Astrocyte (in vitro differentiated cells and primary cell): ENCODE measurements around the gene ATG4C. TPM values are rescaled to one million over a fixed set of nuclear protein-coding genes. Genes with fewer than 3 reads are reported as not detected.

Source experiments
- DNase-seq: peaks from one replicate; pipeline ENCODE4 v3.0.0-alpha.2; 2010; ENCODE audit warnings: low read depth
- FAIRE-seq: peaks from 2 replicates; lab custom pipeline; 2011; peaks lifted over from hg19 to GRCh38; lab: Jason Lieb, UNC
- H2AFZ ChIP-seq: 2 replicates; pipeline ENCODE4 v1.6.0; 2012; ENCODE audit warnings: low read depth, low read length, inconsistent platforms
- H3K27ac ChIP-seq: 2 replicates; pipeline ENCODE4 v1.5.1; 2011; ENCODE audit warnings: low read depth, low read length, inconsistent platforms
- H3K27me3 ChIP-seq: 2 replicates; pipeline ENCODE4 v1.6.0; 2011; ENCODE audit warnings: low read length, inconsistent platforms; ENCODE audit not compliant: insufficient read depth
- H3K36me3 ChIP-seq: 2 replicates; pipeline ENCODE4 v1.5.1; 2011; ENCODE audit warnings: low read length, inconsistent platforms; ENCODE audit not compliant: insufficient read depth
- H3K4me1 ChIP-seq: 2 replicates; pipeline ENCODE4 v1.5.1; 2011; ENCODE audit warnings: low read length, inconsistent platforms; ENCODE audit not compliant: insufficient read depth
- H3K4me2 ChIP-seq: 2 replicates; pipeline ENCODE4 v1.6.0; 2012; ENCODE audit warnings: low read length, inconsistent platforms
- H3K4me3 ChIP-seq: 2 replicates; pipeline ENCODE4 v1.5.1; 2011; ENCODE audit warnings: low read depth, mild to moderate bottlenecking, low read length, inconsistent platforms; ENCODE audit not compliant: insufficient read depth
- H3K79me2 ChIP-seq: 2 replicates; pipeline ENCODE4 v1.6.0; 2012; ENCODE audit warnings: mild to moderate bottlenecking, low read length, inconsistent platforms; ENCODE audit not compliant: insufficient read depth
- H3K9ac ChIP-seq: 2 replicates; pipeline ENCODE4 v1.6.0; 2012; ENCODE audit warnings: mild to moderate bottlenecking, low read length, inconsistent platforms
- H3K9me3 ChIP-seq: 2 replicates; pipeline ENCODE4 v1.5.1; 2012; ENCODE audit warnings: low read depth, mild to moderate bottlenecking, low read length, inconsistent platforms; ENCODE audit not compliant: insufficient read depth
- H4K20me1 ChIP-seq: 2 replicates; pipeline ENCODE4 v1.6.0; 2012; ENCODE audit warnings: low read length, inconsistent platforms; ENCODE audit not compliant: insufficient read depth
- H3K27ac Mint-ChIP-seq: one replicate; pipeline ENCODE4 v1.8.0; 2021; ENCODE audit warnings: mild to moderate bottlenecking, mixed read lengths; ENCODE audit not compliant: unreplicated experiment
- H3K27me3 Mint-ChIP-seq: one replicate; pipeline ENCODE4 v1.8.0; 2021; ENCODE audit warnings: low read depth, mixed read lengths; ENCODE audit not compliant: unreplicated experiment
- H3K36me3 Mint-ChIP-seq: one replicate; pipeline ENCODE4 v1.8.0; 2021; ENCODE audit warnings: low read depth, mixed read lengths; ENCODE audit not compliant: unreplicated experiment
- H3K4me1 Mint-ChIP-seq: one replicate; pipeline ENCODE4 v1.8.0; 2021; ENCODE audit warnings: low read depth, mixed read lengths; ENCODE audit not compliant: unreplicated experiment
- H3K4me3 Mint-ChIP-seq: one replicate; pipeline ENCODE4 v1.8.0; 2021; ENCODE audit warnings: mild to moderate bottlenecking, moderate library complexity, mixed read lengths; ENCODE audit not compliant: unreplicated experiment
- H3K9me3 Mint-ChIP-seq: one replicate; pipeline ENCODE4 v1.8.0; 2021; ENCODE audit warnings: mild to moderate bottlenecking, mixed read lengths; ENCODE audit not compliant: unreplicated experiment
- CTCF ChIP-seq: IDR thresholded peaks from 2 replicates; pipeline ENCODE4 v1.5.1; 2011; ENCODE audit warnings: low read depth, mild to moderate bottlenecking, inconsistent platforms, low read length, moderate library complexity; ENCODE audit not compliant: insufficient read depth
- EZH2 ChIP-seq: IDR thresholded peaks from 2 replicates; pipeline ENCODE4 v1.6.1; 2012; ENCODE audit warnings: mild to moderate bottlenecking, low read length, inconsistent platforms; ENCODE audit not compliant: insufficient read depth
- total RNA-seq: library from RNA; stranded (reverse); gene quantifications from 2 replicates; pipeline ENCODE4 v1.2.1, GENCODE V29; 2021

ATG4C gene
- total RNA-seq, 1 donor from 2014 or later, result 7.0 TPM

- H4K20me1 ChIP-seq, result no peaks in the 10 kb centered on the region
- Mint-ChIP-seq H3K27me3 (no peaks in the 10 kb centered on the region), H3K9me3 (peaks cover 5% of the 10 kb centered on the region), H3K27ac (no peak overlapping the region), H3K4me1 (peaks cover 2% of the 10 kb centered on the region), H3K36me3 (no peaks in the 10 kb centered on the region), H3K4me3 (no peak overlapping the region)
- H3K4me1 ChIP-seq, result no peaks in the 10 kb centered on the region
- H3K79me2 ChIP-seq, result no peaks in the 10 kb centered on the region
- no peaks in the 10 kb centered on the region for H3K36me3 ChIP-seq
- DNase-seq (no peak), FAIRE-seq (no peak)
- no peak overlapping the region for H3K9ac ChIP-seq
- no peaks in the 10 kb centered on the region for H3K9me3 ChIP-seq
- H3K27ac ChIP-seq, result no peak overlapping the region
- no peak overlapping the region for H3K4me2 ChIP-seq
- TF ChIP-seq EZH2 (no peak), CTCF (no peak)
- no peak overlapping the region for H3K4me3 ChIP-seq
- H3K27me3 ChIP-seq, result peaks cover 14% of the 10 kb centered on the region
- H2AFZ ChIP-seq, result no peak overlapping the region
These were observed 9.9 kb upstream of the ATG4C start for GRCh38 chr1:62774006-62774405.

- no peaks in the 10 kb centered on the region for H3K9me3 ChIP-seq
- TF ChIP-seq EZH2 (no peak), CTCF (no peak)
- no peaks in the 10 kb centered on the region for H3K79me2 ChIP-seq
- no peaks in the 10 kb centered on the region for H4K20me1 ChIP-seq
- no peak overlapping the region for H2AFZ ChIP-seq
- H3K9ac ChIP-seq, result no peak overlapping the region
- no peak for FAIRE-seq
- H3K4me2 ChIP-seq, result no peak overlapping the region
- no peaks in the 10 kb centered on the region for H3K36me3 ChIP-seq
- H3K4me1 Mint-ChIP-seq, result peaks cover 2% of the 10 kb centered on the region
- H3K9me3 Mint-ChIP-seq, result peaks cover 5% of the 10 kb centered on the region
- no peaks in the 10 kb centered on the region for H3K4me1 ChIP-seq
- peaks cover 17% of the 10 kb centered on the region for H3K27me3 ChIP-seq
- no peak for DNase-seq
- no peak overlapping the region for H3K4me3 Mint-ChIP-seq
- H3K27me3 Mint-ChIP-seq, result no peaks in the 10 kb centered on the region
- no peak overlapping the region for H3K27ac Mint-ChIP-seq
- no peak overlapping the region for H3K27ac ChIP-seq
- no peak overlapping the region for H3K4me3 ChIP-seq
- H3K36me3 Mint-ChIP-seq, result no peaks in the 10 kb centered on the region
These were observed 8.8 kb upstream of the ATG4C start for GRCh38 chr1:62774971-62775595.

GRCh38 chr1:62778208-62778607, 5.7 kb upstream of the ATG4C start:
- Histone ChIP-seq H3K79me2 (no peaks in the 10 kb centered on the region), H3K9me3 (no peaks in the 10 kb centered on the region), H3K4me3 (no peak overlapping the region), H3K4me1 (no peaks in the 10 kb centered on the region), H3K27me3 (peaks cover 17% of the 10 kb centered on the region), H3K27ac (no peak overlapping the region), H3K9ac (no peak overlapping the region), H3K4me2 (no peak overlapping the region), H4K20me1 (no peaks in the 10 kb centered on the region), H2AFZ (no peak overlapping the region), H3K36me3 (no peaks in the 10 kb centered on the region)
- Mint-ChIP-seq H3K4me3 (no peak overlapping the region), H3K27me3 (no peaks in the 10 kb centered on the region), H3K27ac (no peak overlapping the region), H3K9me3 (peaks cover 3% of the 10 kb centered on the region), H3K36me3 (no peaks in the 10 kb centered on the region), H3K4me1 (peaks cover 2% of the 10 kb centered on the region)
- FAIRE-seq (no peak), DNase-seq (no peak)
- TF ChIP-seq CTCF (no peak), EZH2 (no peak)
